ENCODE measurements around the gene WDR19. TPM values are rescaled to one million over a fixed set of nuclear protein-coding genes. Genes with fewer than 3 reads are reported as not detected.

The WDR19 gene
- total RNA-seq, 4 donors from 2014 or later = 23.1 to 57.6 (median 34.7) TPM

Small RNAs within 50 kb of the gene (small RNA-seq; reads per million reads assigned to genes)
- gene RNU6-32P = 0 reads per million in 4 donors

Other genes starting within 250 kb of the WDR19 start
- not detected for gene TMEM156, start 150.1 kb upstream of the WDR19 start, total RNA-seq
- 100 to 1,000 TPM in 2 of 4 donors, 10 to 100 TPM in 2; 57.5 to 143 (median 106) TPM for gene KLHL5, start 120.3 kb upstream of the WDR19 start, total RNA-seq
- gene RFC1, start 183.8 kb downstream of the WDR19 start, total RNA-seq = 10 to 100 TPM; 37.1 to 51.8 (median 41.0) TPM
- gene KLB, start 224.4 kb downstream of the WDR19 start, total RNA-seq = under 1 TPM in 2 of 4 donors, not detected in 2; 0.05 to 0.13 TPM

All from gastroesophageal sphincter (tissue), 4 donors.